Fibroblast of the aortic adventitia (primary cell): Measurements from ENCODE around the gene NME3. TPM values are rescaled to one million over a fixed set of nuclear protein-coding genes. Genes with fewer than 3 reads are reported as not detected.
"Not testable (repeated sequence)": the region's sequence is repeated elsewhere in the genome, so short reads cannot be mapped to it uniquely, and the experiment has no call there.

Source experiments
- DNase-seq: peaks from one replicate; pipeline ENCODE4 v3.0.0-alpha.2; 2010; ENCODE audit warnings: low read depth
- H3K4me3 ChIP-seq: 2 replicates; pipeline ENCODE4 v1.5.1; 2011; ENCODE audit warnings: low read depth, mild to moderate bottlenecking, control low read depth, low read length, moderate library complexity
- total RNA-seq: library from RNA; depleted of rRNA; stranded (reverse); fragments of >200 nt; gene quantifications from 2 replicates; pipeline ENCODE4 v1.2.3, GENCODE V29; 2012; ENCODE audit warnings: low replicate concordance
- TF ChIP-seq, protein P1 (sequence below): IDR thresholded peaks from 2 replicates; pipeline ENCODE4 v1.5.1; 2011; ENCODE audit warnings: mild to moderate bottlenecking, low read length, control low read depth, inconsistent platforms; ENCODE audit not compliant: insufficient read depth

NME3 gene
- total RNA-seq, 1 donor: 27.1 TPM

- no peak overlapping the region for H3K4me3 ChIP-seq
- no peak for DNase-seq
- TF ChIP-seq, protein P1, sequence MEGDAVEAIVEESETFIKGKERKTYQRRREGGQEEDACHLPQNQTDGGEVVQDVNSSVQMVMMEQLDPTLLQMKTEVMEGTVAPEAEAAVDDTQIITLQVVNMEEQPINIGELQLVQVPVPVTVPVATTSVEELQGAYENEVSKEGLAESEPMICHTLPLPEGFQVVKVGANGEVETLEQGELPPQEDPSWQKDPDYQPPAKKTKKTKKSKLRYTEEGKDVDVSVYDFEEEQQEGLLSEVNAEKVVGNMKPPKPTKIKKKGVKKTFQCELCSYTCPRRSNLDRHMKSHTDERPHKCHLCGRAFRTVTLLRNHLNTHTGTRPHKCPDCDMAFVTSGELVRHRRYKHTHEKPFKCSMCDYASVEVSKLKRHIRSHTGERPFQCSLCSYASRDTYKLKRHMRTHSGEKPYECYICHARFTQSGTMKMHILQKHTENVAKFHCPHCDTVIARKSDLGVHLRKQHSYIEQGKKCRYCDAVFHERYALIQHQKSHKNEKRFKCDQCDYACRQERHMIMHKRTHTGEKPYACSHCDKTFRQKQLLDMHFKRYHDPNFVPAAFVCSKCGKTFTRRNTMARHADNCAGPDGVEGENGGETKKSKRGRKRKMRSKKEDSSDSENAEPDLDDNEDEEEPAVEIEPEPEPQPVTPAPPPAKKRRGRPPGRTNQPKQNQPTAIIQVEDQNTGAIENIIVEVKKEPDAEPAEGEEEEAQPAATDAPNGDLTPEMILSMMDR: no peak
Observed at GRCh38 chr16:1809281-1809801, 38.0 kb upstream of the NME3 start.

- no peak overlapping the region for H3K4me3 ChIP-seq
- no peak for DNase-seq
- TF ChIP-seq, protein P1: no peak
Observed at GRCh38 chr16:1808691-1809090, 37.3 kb upstream of the NME3 start.

DNA sequence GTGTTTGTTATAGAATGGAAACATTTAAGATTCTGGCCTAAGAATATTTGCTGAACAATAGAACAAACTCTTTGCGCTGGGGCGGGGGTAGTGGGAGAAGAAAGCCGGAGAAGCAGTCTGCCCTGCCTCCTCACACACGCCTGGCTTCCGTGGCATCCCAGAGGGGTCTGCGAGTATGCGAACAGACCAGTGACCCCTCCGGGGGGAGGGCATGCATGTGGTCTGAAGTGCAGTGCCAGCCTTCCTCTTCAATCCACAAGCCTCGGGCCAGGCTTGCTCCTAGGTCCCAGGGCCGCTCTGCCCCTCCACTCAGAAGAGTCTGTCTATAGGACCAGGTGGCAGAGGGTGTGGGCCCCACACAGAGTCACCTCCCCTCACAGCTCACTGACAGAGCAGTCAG lies 36.3 kb upstream of the NME3 start:
- DNase-seq: no peak
- H3K4me3 ChIP-seq: no peak overlapping the region
- TF ChIP-seq, protein P1: no peak

DNA sequence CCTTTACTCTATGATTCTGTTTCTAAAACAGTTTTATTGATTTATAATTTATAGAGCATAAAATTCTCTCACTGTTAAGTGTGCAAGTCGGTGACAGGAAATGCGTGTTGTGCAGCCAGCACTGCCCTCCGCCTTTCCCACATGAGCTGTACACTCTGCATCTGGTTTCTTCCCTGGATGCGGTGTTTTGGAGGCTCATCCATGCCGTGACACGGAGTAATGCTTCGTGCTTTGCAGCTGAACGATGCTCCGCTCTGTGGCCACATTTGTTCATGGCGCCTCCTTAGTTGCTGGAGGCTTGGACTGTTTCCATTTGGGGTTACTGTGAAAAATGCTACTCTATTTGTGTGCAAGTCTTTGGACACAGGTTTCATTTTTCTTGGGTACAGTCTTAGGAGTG lies 29.4 kb upstream of the NME3 start:
- TF ChIP-seq, protein P1: no peak
- DNase-seq: no peak
- no peak overlapping the region for H3K4me3 ChIP-seq

GRCh38 chr16:1799263-1799662 lies 27.9 kb upstream of the NME3 start:
- DNase-seq: not testable (repeated sequence)

GRCh38 chr16:1794908-1795666 lies 23.7 kb upstream of the NME3 start:
- H3K4me3 ChIP-seq: no peak overlapping the region
- TF ChIP-seq, protein P1: no peak
- no peak for DNase-seq

More at GRCh38 chr16:1799263-1799662, 27.9 kb upstream of the NME3 start:
- not testable (repeated sequence) for H3K4me3 ChIP-seq

- TF ChIP-seq, protein P1: no peak
- H3K4me3 ChIP-seq: no peak overlapping the region
- no peak for DNase-seq
Observed at GRCh38 chr16:1794221-1794871, 23.0 kb upstream of the NME3 start.
